Bronchial epithelial cell (primary cell): Measurements from ENCODE around the gene LCT. TPM values are rescaled to one million over a fixed set of nuclear protein-coding genes. Genes with fewer than 3 reads are reported as not detected.

ENCODE experiments used
- DNase-seq: peaks from one replicate; pipeline ENCODE4 v3.0.0-alpha.2; 2010; ENCODE audit warnings: low read depth
- FAIRE-seq: peaks from 2 replicates; lab custom pipeline; 2011; peaks lifted over from hg19 to GRCh38; lab: Jason Lieb, UNC
- H3K27me3 ChIP-seq: 2 replicates; pipeline ENCODE4 v1.5.1; 2011; ENCODE audit warnings: low read length; ENCODE audit not compliant: control insufficient read depth, insufficient read depth
- H3K36me3 ChIP-seq: 2 replicates; pipeline ENCODE4 v1.5.1; 2011; ENCODE audit warnings: low read length; ENCODE audit not compliant: control insufficient read depth, insufficient read depth
- H3K4me3 ChIP-seq: 2 replicates; pipeline ENCODE4 v1.5.1; 2011; ENCODE audit warnings: mild to moderate bottlenecking, low read depth, low read length, control low read depth
- CTCF ChIP-seq: IDR thresholded peaks from 2 replicates; pipeline ENCODE4 v1.5.1; 2011; ENCODE audit warnings: mild to moderate bottlenecking, moderate library complexity, low read length, control low read depth, inconsistent platforms; ENCODE audit not compliant: insufficient read depth, severe bottlenecking
- total RNA-seq: library from RNA; depleted of rRNA; stranded (reverse); fragments of >200 nt; gene quantifications from 2 replicates; pipeline ENCODE4 v1.2.1, GENCODE V29; 2014

The LCT gene
- total RNA-seq, 1 donor from 2014 or later: not detected

GRCh38 chr2:135840601-135841000 lies 3.6 kb upstream of the LCT start:
- Histone ChIP-seq H3K27me3 (no peaks in the 10 kb centered on the region), H3K4me3 (no peak overlapping the region), H3K36me3 (peaks cover 1% of the 10 kb centered on the region)
- no peak for FAIRE-seq
- DNase-seq: no peak
- TF ChIP-seq CTCF: no peak

DNA sequence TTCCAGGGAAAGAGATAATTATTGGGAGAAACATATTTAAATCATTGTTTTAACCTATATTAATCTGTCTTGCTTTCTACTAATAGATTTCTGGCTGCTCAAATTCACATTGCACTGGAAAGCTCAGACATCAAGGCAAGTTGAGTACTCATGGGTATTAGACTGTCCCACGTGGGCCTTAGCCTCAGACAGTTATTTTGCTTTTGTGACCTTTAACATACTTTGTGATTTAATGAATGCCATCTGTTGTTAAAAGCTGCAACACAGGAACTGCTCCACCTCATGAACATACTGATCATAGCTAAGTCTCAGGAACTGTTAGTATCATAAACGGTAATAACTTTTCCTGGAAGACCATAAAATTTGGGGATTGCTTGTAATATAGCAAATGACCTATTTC lies 2.7 kb upstream of the LCT start:
- no peak overlapping the region for H3K4me3 ChIP-seq
- no peak for FAIRE-seq
- TF ChIP-seq CTCF: no peak
- H3K27me3 ChIP-seq: no peaks in the 10 kb centered on the region
- peaks cover 1% of the 10 kb centered on the region for H3K36me3 ChIP-seq
- DNase-seq: no peak

DNA sequence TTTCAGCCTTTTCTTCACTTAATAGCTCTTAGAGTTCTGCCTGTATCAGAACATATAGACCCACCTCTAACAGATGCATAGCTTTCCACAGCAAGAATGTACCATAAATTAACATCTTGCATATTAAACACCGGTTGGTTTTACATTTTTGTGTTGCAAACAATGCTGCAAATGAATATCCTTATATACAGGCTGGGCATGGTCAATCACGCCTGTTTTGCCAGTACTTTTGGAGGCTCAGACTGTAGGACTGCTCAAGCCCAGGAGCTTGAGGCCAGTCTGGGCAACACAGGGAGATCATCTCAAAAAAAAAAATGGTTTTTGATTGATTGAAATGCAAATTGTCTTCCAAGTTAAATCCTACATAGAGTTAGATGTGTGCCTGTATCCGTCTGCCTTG lies 1.5 kb upstream of the LCT start:
- no peaks in the 10 kb centered on the region for H3K27me3 ChIP-seq
- FAIRE-seq: no peak
- H3K4me3 ChIP-seq: no peak overlapping the region
- DNase-seq: no peak
- no peak for TF ChIP-seq CTCF
- peaks cover 1% of the 10 kb centered on the region for H3K36me3 ChIP-seq

DNA sequence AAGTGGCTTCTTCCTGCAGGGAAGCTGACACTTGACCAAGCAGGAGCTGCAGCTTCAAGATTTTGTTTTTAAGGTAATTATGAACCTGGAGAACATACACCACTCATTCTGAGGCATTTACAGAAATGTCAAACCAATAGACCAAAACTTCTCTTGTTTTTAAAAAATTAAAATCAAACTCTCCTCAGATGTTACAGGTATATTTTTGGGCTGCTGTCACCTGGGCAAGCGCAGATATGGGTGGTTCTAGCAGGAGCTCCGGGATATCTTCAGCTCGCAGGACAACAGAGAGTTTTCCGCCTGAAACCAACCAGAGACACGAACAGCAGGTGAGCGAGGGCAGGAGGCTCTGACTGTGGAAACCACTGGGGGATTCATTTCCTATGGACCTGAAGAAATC lies 4.1 kb downstream of the LCT start:
- Histone ChIP-seq H3K36me3 (no peaks in the 10 kb centered on the region), H3K27me3 (no peaks in the 10 kb centered on the region), H3K4me3 (no peak overlapping the region)
- no peak for FAIRE-seq
- no peak for DNase-seq
- no peak for TF ChIP-seq CTCF

GRCh38 chr2:135831180-135831812 lies 5.7 kb downstream of the LCT start:
- no peaks in the 10 kb centered on the region for H3K27me3 ChIP-seq
- DNase-seq (no peak), FAIRE-seq (no peak)
- no peak for TF ChIP-seq CTCF
- no peaks in the 10 kb centered on the region for H3K36me3 ChIP-seq
- H3K4me3 ChIP-seq: no peak overlapping the region
